Karpas-422 (cell line): ENCODE measurements around the gene DUOX1. TPM values are rescaled to one million over a fixed set of nuclear protein-coding genes. Genes with fewer than 3 reads are reported as not detected.

Experiments used
- DNase-seq: peaks from one replicate; pipeline ENCODE4 v3.0.0-alpha.2; 2015
- H2AFZ ChIP-seq: fragments of 200-600 bp; sonication (generic); 2 replicates; pipeline ENCODE4 v1.6.1; 2014; ENCODE audit warnings: antibody characterized with exemption, low read length, mixed read lengths
- H3K27ac ChIP-seq: fragments of 200-600 bp; sonication (generic); 2 replicates; pipeline ENCODE4 v1.5.1; 2014; ENCODE audit warnings: mild to moderate bottlenecking, low read length, moderate library complexity
- H3K27me3 ChIP-seq: fragments of 200-600 bp; sonication (generic); 2 replicates; pipeline ENCODE4 v1.6.1; 2014; ENCODE audit warnings: low read length, mixed read lengths
- H3K36me3 ChIP-seq: fragments of 200-600 bp; sonication (generic); 2 replicates; pipeline ENCODE4 v1.6.1; 2014; ENCODE audit warnings: low read length, mixed read lengths; ENCODE audit not compliant: insufficient read depth
- H3K4me1 ChIP-seq: fragments of 200-600 bp; sonication (generic); 2 replicates; pipeline ENCODE4 v1.6.1; 2014; ENCODE audit warnings: mild to moderate bottlenecking, low read length, mixed read lengths
- H3K4me2 ChIP-seq: fragments of 200-600 bp; sonication (generic); 2 replicates; pipeline ENCODE4 v1.6.1; 2014; ENCODE audit warnings: low read length, low read depth, mild to moderate bottlenecking; ENCODE audit not compliant: poor library complexity, severe bottlenecking
- H3K4me3 ChIP-seq: fragments of 200-600 bp; sonication (generic); 2 replicates; pipeline ENCODE4 v1.5.1; 2014; ENCODE audit warnings: mild to moderate bottlenecking, antibody characterized with exemption, low read length, mixed read lengths
- H3K79me2 ChIP-seq: fragments of 200-600 bp; sonication (generic); 2 replicates; pipeline ENCODE4 v1.6.1; 2014; ENCODE audit warnings: mild to moderate bottlenecking, low read length, mixed read lengths
- H3K9ac ChIP-seq: fragments of 200-600 bp; sonication (generic); 2 replicates; pipeline ENCODE4 v1.6.0; 2014; ENCODE audit warnings: low read length
- H3K9me2 ChIP-seq: fragments of 200-600 bp; sonication (generic), shearing (Covaris generic); replicated peaks from 2 replicates; pipeline ENCODE4 v1.6.0; 2014; ENCODE audit warnings: mild to moderate bottlenecking, low read length, moderate library complexity; ENCODE audit not compliant: insufficient read depth
- H3K9me3 ChIP-seq: fragments of 300-700, 200-600 bp; sonication (generic); 2 replicates; pipeline ENCODE4 v1.6.1; 2014; ENCODE audit warnings: low read length, mixed read lengths
- H4K20me1 ChIP-seq: fragments of 200-600 bp; sonication (generic); 2 replicates; pipeline ENCODE4 v1.6.1; 2014; ENCODE audit warnings: mild to moderate bottlenecking, antibody characterized with exemption, low read length, low read depth; ENCODE audit not compliant: insufficient read depth
- total RNA-seq: library from RNA; depleted of rRNA; stranded (reverse); fragments of >200 nt; shearing (Covaris generic); gene quantifications from 2 replicates; pipeline ENCODE4 v1.2.3, GENCODE V29; 2014; ENCODE audit warnings: low replicate concordance

Gene DUOX1
- total RNA-seq, 1 experiment from 2014 or later = not detected

DNA sequence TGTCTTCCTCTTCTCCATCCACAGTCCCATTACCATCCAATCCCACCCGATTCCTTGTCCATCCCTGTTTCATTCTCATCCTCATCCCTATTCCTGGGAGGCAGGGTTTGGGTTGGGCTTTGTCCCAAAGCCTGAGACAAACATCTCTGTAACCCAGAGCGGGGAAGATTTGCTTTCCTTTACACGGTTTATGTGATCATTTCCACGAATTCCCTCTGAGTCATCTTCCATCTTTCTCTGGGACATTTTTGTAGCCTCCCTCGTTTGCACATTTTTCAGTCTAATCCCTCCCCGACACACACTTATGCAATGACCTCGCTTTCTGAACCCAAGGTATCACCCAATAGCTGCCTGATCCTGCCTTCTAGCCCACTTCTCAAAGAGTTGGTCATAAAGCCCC lies 38.6 kb upstream of the DUOX1 start:
- H3K4me3 ChIP-seq = no peak overlapping the region
- no peaks in the 10 kb centered on the region for H3K9me2 ChIP-seq
- H4K20me1 ChIP-seq = no peaks in the 10 kb centered on the region
- H3K79me2 ChIP-seq = no peaks in the 10 kb centered on the region
- no peaks in the 10 kb centered on the region for H3K27me3 ChIP-seq
- no peak overlapping the region for H2AFZ ChIP-seq
- H3K4me1 ChIP-seq = no peaks in the 10 kb centered on the region
- H3K27ac ChIP-seq = no peak overlapping the region
- no peaks in the 10 kb centered on the region for H3K36me3 ChIP-seq
- H3K9me3 ChIP-seq = no peaks in the 10 kb centered on the region
- H3K9ac ChIP-seq = no peak overlapping the region
- no peak overlapping the region for H3K4me2 ChIP-seq
- DNase-seq = no peak

DNA sequence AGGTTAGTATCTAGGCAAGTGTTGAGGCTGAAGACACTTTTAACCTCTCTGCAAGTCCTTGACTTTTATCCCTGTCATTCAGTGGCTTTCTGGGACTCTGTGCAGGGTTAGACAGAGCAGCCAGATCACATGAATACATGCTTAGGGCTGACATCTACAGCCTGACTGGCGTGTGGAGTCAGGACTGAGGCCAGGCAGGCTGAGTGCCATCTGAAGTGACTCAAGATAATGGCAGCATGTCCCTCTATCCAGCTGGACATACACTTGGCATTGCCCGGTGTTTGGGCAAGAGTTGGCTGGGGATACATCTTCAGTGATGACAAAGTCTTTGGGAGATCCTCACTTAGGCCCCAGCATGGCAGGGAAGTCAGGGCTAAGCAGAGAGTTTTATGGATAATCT lies 38.2 kb upstream of the DUOX1 start:
- no peaks in the 10 kb centered on the region for H3K9me3 ChIP-seq
- H3K27ac ChIP-seq = no peak overlapping the region
- H3K9ac ChIP-seq = no peak overlapping the region
- H3K4me2 ChIP-seq = no peak overlapping the region
- H3K36me3 ChIP-seq = no peaks in the 10 kb centered on the region
- DNase-seq = no peak
- H3K9me2 ChIP-seq = no peaks in the 10 kb centered on the region
- H4K20me1 ChIP-seq = no peaks in the 10 kb centered on the region
- H3K4me1 ChIP-seq = no peaks in the 10 kb centered on the region
- no peaks in the 10 kb centered on the region for H3K27me3 ChIP-seq
- no peak overlapping the region for H2AFZ ChIP-seq
- no peak overlapping the region for H3K4me3 ChIP-seq
- H3K79me2 ChIP-seq = no peaks in the 10 kb centered on the region

DNA sequence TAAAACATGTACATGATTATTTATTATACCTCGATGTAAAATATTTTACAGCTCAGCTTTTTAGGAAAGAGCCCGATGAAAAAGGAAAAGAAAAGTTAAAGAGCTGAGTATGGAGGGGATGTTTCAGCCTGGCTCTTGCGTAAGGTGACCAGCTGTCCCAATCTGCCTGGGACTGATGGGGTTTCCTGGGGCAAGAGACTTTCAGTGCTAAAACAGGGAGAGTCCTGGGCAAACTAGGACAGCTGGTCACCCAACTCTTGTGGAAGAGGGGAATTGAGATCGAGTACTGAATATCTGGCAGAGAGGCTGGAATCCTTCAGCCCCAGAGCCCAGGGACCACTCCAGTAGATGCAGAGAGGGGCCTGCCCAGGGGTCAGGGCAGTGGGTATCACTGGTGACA lies 36.8 kb upstream of the DUOX1 start:
- no peak overlapping the region for H3K4me2 ChIP-seq
- H3K4me1 ChIP-seq = no peaks in the 10 kb centered on the region
- no peak overlapping the region for H2AFZ ChIP-seq
- H3K27me3 ChIP-seq = no peaks in the 10 kb centered on the region
- no peaks in the 10 kb centered on the region for H3K36me3 ChIP-seq
- H3K4me3 ChIP-seq = no peak overlapping the region
- H3K9me2 ChIP-seq = no peaks in the 10 kb centered on the region
- H3K79me2 ChIP-seq = no peaks in the 10 kb centered on the region
- H4K20me1 ChIP-seq = no peaks in the 10 kb centered on the region
- no peak for DNase-seq
- no peak overlapping the region for H3K9ac ChIP-seq
- no peak overlapping the region for H3K27ac ChIP-seq
- H3K9me3 ChIP-seq = no peaks in the 10 kb centered on the region

DNA sequence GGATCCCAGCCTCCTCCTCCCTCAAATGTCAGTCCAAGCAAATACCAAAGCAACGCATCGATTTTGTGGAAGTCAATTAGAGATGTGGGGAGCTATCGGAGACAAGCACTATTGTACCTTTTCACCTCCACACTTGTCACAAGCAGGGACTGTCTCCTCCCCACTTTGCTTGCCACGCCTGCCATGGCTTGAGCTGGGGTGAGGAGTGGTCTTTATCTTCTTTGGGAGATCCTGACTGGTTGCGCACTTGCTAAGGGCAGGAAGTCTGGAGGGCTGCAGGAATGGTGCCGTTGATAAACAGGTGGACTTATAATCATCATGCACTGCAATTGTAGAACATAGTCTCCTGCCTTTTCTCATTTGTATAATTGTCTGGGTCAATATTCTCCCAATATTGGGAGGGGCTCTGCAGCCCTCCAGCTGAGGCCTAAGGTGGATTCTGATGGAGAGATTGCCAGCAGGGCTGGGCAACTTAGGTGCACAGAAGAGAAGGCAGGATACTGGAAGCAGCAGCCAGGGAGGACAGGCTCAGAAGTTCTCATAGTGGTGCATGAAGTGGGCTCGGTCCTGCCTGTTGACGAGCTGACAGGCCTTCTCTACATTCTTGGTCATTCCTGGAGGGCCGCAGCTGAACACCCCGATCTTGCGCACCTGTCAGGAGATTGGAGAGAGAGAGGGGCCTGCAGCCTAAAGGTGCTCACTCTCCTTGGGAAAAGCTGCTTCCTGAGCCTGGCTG lies 36.0 kb upstream of the DUOX1 start:
- DNase-seq = no peak
- Histone ChIP-seq H3K27ac (no peak overlapping the region), H3K9me2 (no peaks in the 10 kb centered on the region)

DNA sequence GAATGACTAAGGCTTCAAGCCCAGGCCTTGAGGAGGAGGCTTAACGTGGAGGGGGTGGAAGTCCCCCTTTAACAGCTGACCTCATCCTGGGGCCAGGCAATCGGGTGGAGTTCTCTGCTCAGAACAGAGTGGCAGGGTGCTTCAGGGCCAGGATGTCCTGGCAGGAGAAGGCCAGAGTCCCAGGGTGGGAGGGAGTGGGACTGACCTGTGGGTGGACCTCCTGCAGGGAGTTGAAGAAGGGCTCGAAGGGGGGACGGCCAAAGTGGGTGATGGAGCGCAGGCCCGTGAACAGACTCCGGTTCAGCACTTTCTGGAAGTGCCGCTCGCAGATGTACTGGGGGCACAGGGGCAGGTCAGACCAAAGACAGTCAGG lies 35.5 kb upstream of the DUOX1 start:
- DNase-seq = no peak
- Histone ChIP-seq H3K4me3 (no peak overlapping the region), H3K27ac (no peak overlapping the region), H2AFZ (no peak overlapping the region), H3K9ac (no peak overlapping the region), H3K9me2 (no peaks in the 10 kb centered on the region), H3K9me3 (no peaks in the 10 kb centered on the region), H3K4me1 (0 out of 2 replicates have a peak, but pooled peaks cover 2% of the 10 kb centered on the region), H3K36me3 (no peaks in the 10 kb centered on the region), H3K4me2 (no peak overlapping the region), H4K20me1 (no peaks in the 10 kb centered on the region), H3K27me3 (no peaks in the 10 kb centered on the region), H3K79me2 (no peaks in the 10 kb centered on the region)

More for the DNA sequence above, 36.0 kb upstream of the DUOX1 start:
- no peaks in the 10 kb centered on the region for H3K27me3 ChIP-seq
- no peaks in the 10 kb centered on the region for H3K9me3 ChIP-seq
- no peaks in the 10 kb centered on the region for H3K79me2 ChIP-seq
- no peak overlapping the region for H3K4me2 ChIP-seq
- no peaks in the 10 kb centered on the region for H3K36me3 ChIP-seq
- H2AFZ ChIP-seq = no peak overlapping the region
- H3K9ac ChIP-seq = no peak overlapping the region
- 0 out of 2 replicates have a peak, but pooled peaks cover 2% of the 10 kb centered on the region for H3K4me1 ChIP-seq
- H3K4me3 ChIP-seq = no peak overlapping the region
- H4K20me1 ChIP-seq = no peaks in the 10 kb centered on the region

DNA sequence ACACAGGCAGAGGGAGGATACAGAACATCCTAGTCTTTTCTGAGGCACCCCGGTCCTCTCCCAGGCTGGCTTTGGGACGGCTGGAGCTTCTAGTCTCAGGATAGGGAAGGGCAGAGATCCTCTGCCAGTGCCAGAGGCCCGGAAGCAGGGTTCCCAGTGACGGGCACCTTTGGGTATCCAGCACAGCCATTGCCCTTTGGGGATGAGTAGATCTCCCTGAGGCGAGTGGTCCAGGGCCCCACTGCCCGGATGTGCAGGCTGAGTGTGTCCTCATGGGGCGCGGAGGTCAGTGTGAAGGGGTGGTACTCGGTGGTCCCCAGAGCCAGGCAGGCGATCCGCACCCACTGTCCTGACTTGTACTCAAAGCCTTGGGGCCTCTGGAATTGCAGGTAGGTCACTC lies 34.1 kb upstream of the DUOX1 start:
- H3K27me3 ChIP-seq = no peaks in the 10 kb centered on the region
- no peaks in the 10 kb centered on the region for H3K9me2 ChIP-seq
- H3K4me1 ChIP-seq = 0 out of 2 replicates have a peak, but pooled peaks cover 2% of the 10 kb centered on the region
- H4K20me1 ChIP-seq = no peaks in the 10 kb centered on the region
- H3K4me3 ChIP-seq = no peak overlapping the region
- H3K9ac ChIP-seq = no peak overlapping the region
- H3K4me2 ChIP-seq = no peak overlapping the region
- no peak overlapping the region for H3K27ac ChIP-seq
- H3K79me2 ChIP-seq = no peaks in the 10 kb centered on the region
- H3K9me3 ChIP-seq = no peaks in the 10 kb centered on the region
- no peaks in the 10 kb centered on the region for H3K36me3 ChIP-seq
- no peak overlapping the region for H2AFZ ChIP-seq
- DNase-seq = no peak

DNA sequence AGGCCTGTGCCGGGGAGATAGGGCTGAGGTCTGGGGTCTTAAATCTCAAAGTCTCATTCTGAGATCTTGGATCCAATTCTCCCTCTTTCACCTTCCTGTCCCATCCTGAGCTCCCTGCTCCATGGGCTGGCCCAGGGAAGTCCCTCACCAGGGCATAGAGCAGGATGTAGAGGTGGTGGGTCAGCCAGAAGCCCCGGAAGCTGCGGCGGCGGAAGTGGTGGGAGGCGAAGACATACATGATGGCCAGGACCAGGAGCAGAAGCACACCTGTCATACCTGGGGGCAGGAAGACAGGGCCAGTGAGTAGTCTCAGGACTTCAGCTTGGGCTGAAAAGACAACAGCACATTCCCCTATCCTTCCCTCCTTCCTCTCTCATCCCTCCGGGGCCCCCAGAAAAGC lies 32.3 kb upstream of the DUOX1 start:
- no peak overlapping the region for H3K4me3 ChIP-seq
- H2AFZ ChIP-seq = no peak overlapping the region
- H3K36me3 ChIP-seq = no peaks in the 10 kb centered on the region
- no peaks in the 10 kb centered on the region for H3K79me2 ChIP-seq
- H3K9me2 ChIP-seq = no peaks in the 10 kb centered on the region
- H3K27me3 ChIP-seq = no peaks in the 10 kb centered on the region
- no peaks in the 10 kb centered on the region for H4K20me1 ChIP-seq
- H3K4me2 ChIP-seq = no peak overlapping the region
- H3K4me1 ChIP-seq = 0 out of 2 replicates have a peak, but pooled peaks cover 2% of the 10 kb centered on the region
- no peak for DNase-seq
- no peak overlapping the region for H3K27ac ChIP-seq
- no peaks in the 10 kb centered on the region for H3K9me3 ChIP-seq
- no peak overlapping the region for H3K9ac ChIP-seq

DNA sequence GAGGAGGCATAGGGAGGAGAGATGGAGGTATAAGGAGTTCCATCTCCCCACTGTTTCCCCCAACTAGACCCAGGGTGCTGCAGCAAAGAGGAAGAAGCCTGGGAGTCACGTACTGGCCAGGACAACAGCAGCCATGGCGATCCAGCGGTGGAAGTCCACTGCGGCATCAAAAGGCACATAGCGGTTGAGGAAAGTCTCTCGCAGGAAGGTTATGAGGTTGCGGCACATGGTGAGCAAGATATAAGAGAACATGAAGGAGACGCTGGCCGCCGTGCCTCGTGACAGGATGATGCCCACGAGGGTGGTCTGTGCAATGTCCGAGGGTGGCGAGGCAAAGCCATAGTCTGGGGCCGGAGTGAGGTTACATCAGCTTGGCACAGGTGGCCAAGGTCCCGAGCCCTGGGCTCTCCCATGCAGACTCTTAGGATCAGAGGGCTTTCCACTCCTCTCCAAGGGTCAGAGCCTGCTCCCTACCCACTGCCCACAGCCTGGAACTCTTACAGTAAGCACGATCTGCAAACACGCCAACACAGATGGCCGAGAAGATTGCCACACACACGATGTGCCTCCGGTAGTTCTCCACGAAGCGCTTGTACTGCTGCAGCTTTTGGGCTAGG lies 30.1 kb upstream of the DUOX1 start:
- Histone ChIP-seq H3K4me2 (no peak overlapping the region), H3K27me3 (no peaks in the 10 kb centered on the region), H3K27ac (no peak overlapping the region), H3K79me2 (no peaks in the 10 kb centered on the region), H3K4me1 (0 out of 2 replicates have a peak, but pooled peaks cover 2% of the 10 kb centered on the region), H3K9me2 (no peaks in the 10 kb centered on the region), H3K36me3 (no peaks in the 10 kb centered on the region), H2AFZ (no peak overlapping the region), H3K9me3 (no peaks in the 10 kb centered on the region), H3K9ac (no peak overlapping the region), H4K20me1 (no peaks in the 10 kb centered on the region), H3K4me3 (no peak overlapping the region)
- DNase-seq = no peak
